Body of pancreas (tissue), 4 donors: Measurements from ENCODE around the gene ZNF17. TPM values are rescaled to one million over a fixed set of nuclear protein-coding genes. Genes with fewer than 3 reads are reported as not detected.

Experiments used
- ATAC-seq: fragments of 150-250 bp; one replicate; pipeline ENCODE4 v1.9.1; 2016
- DNase-seq, 4 donors: peaks; one replicate each; pipeline ENCODE4 v3.0.0-alpha.2; 2019
- H3K27ac ChIP-seq, 4 donors: fragments of 200-600 bp; sonication (generic); 1 replicate in 3 of 4; 2 replicates in 1 of 4; pipeline versions ENCODE4 v1.5.1 to v1.6.1; 2016 to 2019; ENCODE audit warnings: mild to moderate bottlenecking in 1 of 4, mixed read lengths in 1 of 4, moderate library complexity in 1 of 4
- H3K27me3 ChIP-seq, 2 donors: fragments of 200-600 bp; sonication (generic); one replicate each; pipeline ENCODE4 v1.6.0; 2016; ENCODE audit warnings: mild to moderate bottlenecking in 1 of 2
- H3K36me3 ChIP-seq, 2 donors: fragments of 200-600 bp; sonication (generic); replicated peaks in 1 of 2; 2 replicates each; pipeline ENCODE4 v1.5.1; 2016; ENCODE audit warnings: low read depth in 2 of 2; ENCODE audit not compliant: insufficient read depth in 1 of 2
- H3K4me1 ChIP-seq: fragments of 200-600 bp; sonication (generic); one replicate; pipeline ENCODE4 v1.6.0; 2016
- H3K4me3 ChIP-seq, 2 donors: fragments of 200-600 bp; sonication (generic); 1 replicate in 1 of 2; 2 replicates in 1 of 2; pipeline ENCODE4 v1.5.1; 2016 to 2019
- H3K9me3 ChIP-seq, 3 donors: fragments of 200-600 bp; sonication (generic); 1 replicate in 2 of 3; 2 replicates in 1 of 3; pipeline ENCODE4 v1.5.1; 2016
- CTCF ChIP-seq, 7 experiments: fragments of 450-650 bp in 4 of 7; fragments of 200-600 bp in 3 of 7; sonication (generic) in 3 of 7; IDR thresholded peaks; one replicate each; pipeline ENCODE4 v1.5.1; 2016 to 2019; ENCODE audit warnings: antibody characterized with exemption in 7 of 7
- POLR2A ChIP-seq, 3 donors: fragments of 450-650 bp; IDR thresholded peaks; one replicate each; pipeline ENCODE4 v1.6.1; 2016; ENCODE audit warnings: antibody characterized with exemption in 3 of 3, mild to moderate bottlenecking in 2 of 3
- WGBS, 2 donors: methylation state at CpG; one replicate each; pipeline ENCODE4 v1.1.5; 2017; 5-methylcytosine and 5-hydroxymethylcytosine counted together
- intact Hi-C: fragments of 100-400 bp; cut with DNase I; formaldehyde crosslinking; loops from one replicate; pipeline ENCODE4 v1.15.1; 2023
- total RNA-seq, 2 donors: library from RNA; depleted of rRNA; stranded (reverse); fragments of >200 nt; gene quantifications; one replicate each; pipeline ENCODE4 v1.1.0, GENCODE V29; 2016

ZNF17 gene
- total RNA-seq, 2 donors from 2014 or later: 3.6 to 9.1 TPM

- ATAC-seq (no peak), DNase-seq (no peak)
- 95 to 98% methylated on average over 4 of the region's 4 CpGs for WGBS, 2 donors
- H3K9me3 ChIP-seq: peaks cover 0 to 66% (median 0%) of the 10 kb centered on the region in 3 donors
- H3K27me3 ChIP-seq: no peaks in the 10 kb centered on the region
- TF ChIP-seq POLR2A (IDR thresholded peaks at IDR 0.05) (no peak), CTCF (IDR thresholded peaks at IDR 0.05) (no peak)
- H3K4me1 ChIP-seq: no peaks in the 10 kb centered on the region
- H3K4me3 ChIP-seq: no peak overlapping the region
- intact Hi-C loops: no loop called here
- H3K36me3 ChIP-seq: peaks cover 10 to 12% of the 10 kb centered on the region in 2 donors
- no peak overlapping the region for H3K27ac ChIP-seq
Measured at GRCh38 chr19:57419439-57419838, 8.5 kb downstream of the ZNF17 start.

- 98 to 100% methylated on average over 3 of the region's 3 CpGs for WGBS, 2 donors
- peaks cover 0 to 54% (median 0%) of the 10 kb centered on the region in 3 donors for H3K9me3 ChIP-seq
- intact Hi-C loops: no loop called here
- TF ChIP-seq POLR2A (IDR thresholded peaks at IDR 0.05) (no peak), CTCF (IDR thresholded peaks at IDR 0.05) (no peak)
- H3K4me1 ChIP-seq: no peaks in the 10 kb centered on the region
- H3K4me3 ChIP-seq: no peak overlapping the region
- ATAC-seq: no peak
- no peaks in the 10 kb centered on the region for H3K27me3 ChIP-seq
- no peak for DNase-seq
- H3K27ac ChIP-seq: no peak overlapping the region
- H3K36me3 ChIP-seq: peaks cover 10 to 12% of the 10 kb centered on the region in 2 donors
Measured at GRCh38 chr19:57421037-57421436, 10.1 kb downstream of the ZNF17 start.

- DNase-seq: no peak
- Histone ChIP-seq H3K27ac (peak overlapping the region in 1 of 4 donors; percentile 55), H3K4me1 (peaks cover 18% of the 10 kb centered on the region), H3K4me3 (peak overlapping the region in 1 of 2 donors; percentile 70), H3K36me3 (no peaks in the 10 kb centered on the region), H3K27me3 (no peaks in the 10 kb centered on the region), H3K9me3 (peaks cover 0 to 5% (median 0%) of the 10 kb centered on the region in 3 donors)
- 26 to 27% methylated on average over 15 of the region's 15 CpGs for WGBS, 2 donors
- ATAC-seq: peak; percentile 15
- intact Hi-C loops: no loop called here
- TF ChIP-seq CTCF (IDR thresholded peaks at IDR 0.05) (no peak), POLR2A (IDR thresholded peaks at IDR 0.05) (no peak)
Measured at GRCh38 chr19:57434386-57435061, 23.6 kb downstream of the ZNF17 start.

- 0 to 1% methylated on average over 30 to 61 of the region's 61 CpGs for WGBS, 2 donors
- intact Hi-C loops: no loop called here
- peak; percentile 100 for ATAC-seq
Measured at GRCh38 chr19:57435062-57435978, 24.4 kb downstream of the ZNF17 start, which contains the start of gene ZNF749. Gene ZNF749, plus strand, starts transcription at chr19:57435325. Its CDS starts 254 bp downstream, at chr19:57435579.

More at GRCh38 chr19:57435062-57435978, 24.4 kb downstream of the ZNF17 start, which contains the start of gene ZNF749:
- H3K27ac ChIP-seq: peak within 1 kb of the TSS in 3 of 4 donors; percentile 19 to 71 (median 55)
- H3K27me3 ChIP-seq: no peaks in the 10 kb centered on the region
- no peak for TF ChIP-seq CTCF (IDR thresholded peaks at IDR 0.05)
- peak in 2 of 3 donors; percentile 44 to 49 for TF ChIP-seq POLR2A (IDR thresholded peaks at IDR 0.05)
- peak within 1 kb of the TSS; percentile 56 to 70 for H3K4me3 ChIP-seq
- H3K4me1 ChIP-seq: peaks cover 18% of the 10 kb centered on the region
- DNase-seq: peak; percentile 99 to 100 (median 99)
- no peaks in the 10 kb centered on the region for H3K36me3 ChIP-seq
- peaks cover 0 to 10% (median 0%) of the 10 kb centered on the region in 3 donors for H3K9me3 ChIP-seq
